ENCODE data around the gene FGFRL1. TPM values are rescaled to one million over a fixed set of nuclear protein-coding genes. Genes with fewer than 3 reads are reported as not detected.

FGFRL1 gene
- total RNA-seq, 4 donors from 2014 or later: 59.0 to 93.9 (median 77.2) TPM

GRCh38 chr4:978957-979701 lies 32.3 kb upstream of the FGFRL1 start:
- Histone ChIP-seq H3K27me3 (no peaks in the 10 kb centered on the region), H3K36me3 (no peaks in the 10 kb centered on the region), H3K4me1 (no peaks in the 10 kb centered on the region), H3K9me3 (no peaks in the 10 kb centered on the region), H3K27ac (no peak overlapping the region), H3K4me3 (replicated peaks in 1 of 3) (no peak overlapping the region)
- WGBS, 2 donors: 68 to 78% methylated on average over 20 of the region's 20 CpGs
- intact Hi-C loops (cut with DNase I): no loop called here
- no peak for DNase-seq
- TF ChIP-seq, protein P1, sequence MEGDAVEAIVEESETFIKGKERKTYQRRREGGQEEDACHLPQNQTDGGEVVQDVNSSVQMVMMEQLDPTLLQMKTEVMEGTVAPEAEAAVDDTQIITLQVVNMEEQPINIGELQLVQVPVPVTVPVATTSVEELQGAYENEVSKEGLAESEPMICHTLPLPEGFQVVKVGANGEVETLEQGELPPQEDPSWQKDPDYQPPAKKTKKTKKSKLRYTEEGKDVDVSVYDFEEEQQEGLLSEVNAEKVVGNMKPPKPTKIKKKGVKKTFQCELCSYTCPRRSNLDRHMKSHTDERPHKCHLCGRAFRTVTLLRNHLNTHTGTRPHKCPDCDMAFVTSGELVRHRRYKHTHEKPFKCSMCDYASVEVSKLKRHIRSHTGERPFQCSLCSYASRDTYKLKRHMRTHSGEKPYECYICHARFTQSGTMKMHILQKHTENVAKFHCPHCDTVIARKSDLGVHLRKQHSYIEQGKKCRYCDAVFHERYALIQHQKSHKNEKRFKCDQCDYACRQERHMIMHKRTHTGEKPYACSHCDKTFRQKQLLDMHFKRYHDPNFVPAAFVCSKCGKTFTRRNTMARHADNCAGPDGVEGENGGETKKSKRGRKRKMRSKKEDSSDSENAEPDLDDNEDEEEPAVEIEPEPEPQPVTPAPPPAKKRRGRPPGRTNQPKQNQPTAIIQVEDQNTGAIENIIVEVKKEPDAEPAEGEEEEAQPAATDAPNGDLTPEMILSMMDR (IDR thresholded peaks at IDR 0.05): no peak
- no peak for TF ChIP-seq POLR2A (IDR thresholded peaks at IDR 0.05)

DNA sequence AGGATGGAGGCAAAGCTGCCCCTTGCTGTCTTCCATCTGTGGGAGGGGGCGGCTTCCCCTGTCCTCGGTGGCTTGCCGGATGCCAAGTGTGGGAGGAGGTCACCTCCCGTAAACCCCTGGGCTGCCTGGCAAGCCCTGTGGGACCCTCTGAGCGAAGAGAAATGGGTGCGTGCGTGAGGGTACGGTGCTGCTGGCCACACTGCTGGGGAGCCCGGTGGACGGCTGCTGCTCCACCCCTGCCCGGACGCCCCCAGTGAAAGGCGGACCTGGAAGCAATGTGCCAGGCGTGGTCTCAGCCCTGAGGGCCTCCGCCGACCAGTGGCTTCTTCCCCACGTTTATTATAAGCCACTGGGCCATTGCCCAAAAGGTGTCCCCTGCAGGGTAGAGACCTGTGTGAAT lies 29.1 kb upstream of the FGFRL1 start:
- Histone ChIP-seq H3K9me3 (no peaks in the 10 kb centered on the region), H3K4me1 (peaks cover 7 to 15% of the 10 kb centered on the region in 2 donors), H3K27ac (no peak overlapping the region), H3K36me3 (no peaks in the 10 kb centered on the region), H3K4me3 (replicated peaks in 1 of 3) (no peak overlapping the region), H3K27me3 (no peaks in the 10 kb centered on the region)
- WGBS, 2 donors: 93 to 96% methylated on average over 14 to 15 of the region's 17 CpGs
- TF ChIP-seq, protein P1 (IDR thresholded peaks at IDR 0.05): no peak
- no peak for TF ChIP-seq POLR2A (IDR thresholded peaks at IDR 0.05)
- DNase-seq: no peak
- intact Hi-C loops (cut with DNase I): no loop called here

GRCh38 chr4:982814-983213 lies 28.6 kb upstream of the FGFRL1 start:
- no peak for DNase-seq
- H3K36me3 ChIP-seq: no peaks in the 10 kb centered on the region
- no peaks in the 10 kb centered on the region for H3K9me3 ChIP-seq
- no peak for TF ChIP-seq POLR2A (IDR thresholded peaks at IDR 0.05)
- TF ChIP-seq, protein P1 (IDR thresholded peaks at IDR 0.05): no peak
- H3K4me1 ChIP-seq: peaks cover 11 to 20% of the 10 kb centered on the region in 2 donors
- H3K27ac ChIP-seq: no peak overlapping the region
- WGBS, 2 donors: 97% methylated on average over 15 of the region's 15 CpGs
- no peaks in the 10 kb centered on the region for H3K27me3 ChIP-seq
- no peak overlapping the region for H3K4me3 ChIP-seq (replicated peaks in 1 of 3)
- intact Hi-C loops (cut with DNase I): no loop called here

- no peaks in the 10 kb centered on the region for H3K9me3 ChIP-seq
- no peaks in the 10 kb centered on the region for H3K27me3 ChIP-seq
- WGBS, 2 donors: 77% methylated on average over 15 of the region's 15 CpGs
- H3K36me3 ChIP-seq: no peaks in the 10 kb centered on the region
- no peak overlapping the region for H3K27ac ChIP-seq
- peak overlapping the region in 1 of 3 donors; percentile 12 for H3K4me3 ChIP-seq (replicated peaks in 1 of 3)
- intact Hi-C loops (cut with DNase I): no loop called here
- no peak for DNase-seq
- TF ChIP-seq POLR2A (IDR thresholded peaks at IDR 0.05): no peak
- TF ChIP-seq, protein P1 (IDR thresholded peaks at IDR 0.05): no peak
- H3K4me1 ChIP-seq: peaks cover 11 to 23% of the 10 kb centered on the region in 2 donors
These were observed 26.9 kb upstream of the FGFRL1 start for GRCh38 chr4:984336-985054.
